T-helper 17 cell (primary cell): Measurements from ENCODE around the gene ERBB3. TPM values are rescaled to one million over a fixed set of nuclear protein-coding genes. Genes with fewer than 3 reads are reported as not detected.
"Not testable (repeated sequence)": the region's sequence is repeated elsewhere in the genome, so short reads cannot be mapped to it uniquely, and the experiment has no call there.

Source experiments
- ATAC-seq: fragments of 150-1000 bp; cut with Tn5 transposase; 2 replicates; pipeline ENCODE4 v1.10.0; 2021; ENCODE audit warnings: mild to moderate bottlenecking, moderate library complexity
- DNase-seq, 3 donors: peaks; one replicate each; pipeline versions ENCODE4 v3.0.0 to v3.0.0-alpha.2; 2020 to 2021
- H3K9me3 ChIP-seq: one replicate; pipeline ENCODE4 v1.7.0; 2013; ENCODE audit warnings: low read length, mild to moderate bottlenecking; ENCODE audit not compliant: control insufficient read depth, poor library complexity, severe bottlenecking
- H3K27ac Mint-ChIP-seq: one replicate; pipeline ENCODE4 v1.8.0; 2022; ENCODE audit warnings: mild to moderate bottlenecking, moderate library complexity, mixed read lengths
- H3K27me3 Mint-ChIP-seq: one replicate; pipeline ENCODE4 v1.8.0; 2022; ENCODE audit warnings: mixed read lengths
- H3K36me3 Mint-ChIP-seq: one replicate; pipeline ENCODE4 v1.8.0; 2022; ENCODE audit warnings: low read depth, mixed read lengths
- H3K4me1 Mint-ChIP-seq: one replicate; pipeline ENCODE4 v1.8.0; 2022; ENCODE audit warnings: mild to moderate bottlenecking, mixed read lengths
- H3K4me3 Mint-ChIP-seq: one replicate; pipeline ENCODE4 v1.8.0; 2022; ENCODE audit warnings: mild to moderate bottlenecking, moderate library complexity, mixed read lengths
- total RNA-seq, 4 donors: library from RNA in 2 of 4; stranded (reverse) in 2 of 4; gene quantifications; one replicate each; pipeline ENCODE4 v1.2.3 and lab custom pipeline; 2022 to 2026

The ERBB3 gene
- total RNA-seq, 2 donors from 2014 or later = 0.60 to 0.80 TPM

DNA sequence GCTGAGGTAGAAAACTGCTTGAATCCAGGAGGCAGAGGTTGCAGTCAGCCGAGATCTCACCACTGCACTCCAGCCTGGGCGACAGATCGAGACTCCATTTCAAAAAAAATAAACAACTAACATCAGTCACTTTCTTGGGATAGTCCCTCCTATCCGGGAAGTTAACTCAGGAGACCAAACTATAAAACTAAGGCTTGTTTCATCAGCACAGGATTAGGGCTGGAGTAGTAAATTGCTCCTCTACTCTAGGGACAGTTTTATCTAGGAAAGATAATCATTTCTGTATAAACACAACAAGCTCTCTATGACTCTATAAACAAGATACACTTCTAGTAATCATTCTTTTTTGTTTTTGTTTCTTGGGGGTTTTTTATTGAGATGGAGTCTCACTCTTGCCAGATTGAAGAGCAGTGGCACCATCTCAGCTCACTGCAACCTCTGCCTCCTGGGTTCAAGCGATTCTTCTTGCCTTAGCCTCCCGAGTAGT, 26.5 kb upstream of the ERBB3 start:
- no peaks in the 10 kb centered on the region for H3K9me3 ChIP-seq
- Mint-ChIP-seq H3K4me3 (no peak overlapping the region), H3K27me3 (no peaks in the 10 kb centered on the region), H3K27ac (no peak overlapping the region), H3K4me1 (peaks cover 8% of the 10 kb centered on the region), H3K36me3 (no peaks in the 10 kb centered on the region)
- DNase-seq (no peak), ATAC-seq (no peak)

DNA sequence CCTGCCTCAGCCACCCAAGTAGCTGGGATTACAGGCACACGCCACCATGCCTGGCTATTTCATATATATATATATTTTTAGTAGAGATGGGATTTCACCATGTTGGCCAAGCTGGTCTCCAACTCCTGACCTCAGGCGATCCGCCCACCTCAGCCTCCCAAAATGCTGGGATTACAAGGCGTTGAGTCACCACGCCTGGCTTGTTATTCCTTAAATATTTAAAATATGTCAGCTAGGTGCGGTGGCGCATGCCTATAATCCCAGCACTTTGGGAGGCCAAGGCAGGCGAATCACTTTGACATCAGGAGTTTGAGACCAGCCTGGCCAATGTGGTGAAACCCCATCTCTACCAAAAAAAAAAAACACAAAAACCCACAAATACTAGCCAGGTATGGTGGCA, 20.0 kb upstream of the ERBB3 start:
- not testable (repeated sequence) for H3K27ac Mint-ChIP-seq, H3K4me3 Mint-ChIP-seq, H3K27me3 Mint-ChIP-seq, H3K4me1 Mint-ChIP-seq, ATAC-seq, H3K36me3 Mint-ChIP-seq, DNase-seq, H3K9me3 ChIP-seq

DNA sequence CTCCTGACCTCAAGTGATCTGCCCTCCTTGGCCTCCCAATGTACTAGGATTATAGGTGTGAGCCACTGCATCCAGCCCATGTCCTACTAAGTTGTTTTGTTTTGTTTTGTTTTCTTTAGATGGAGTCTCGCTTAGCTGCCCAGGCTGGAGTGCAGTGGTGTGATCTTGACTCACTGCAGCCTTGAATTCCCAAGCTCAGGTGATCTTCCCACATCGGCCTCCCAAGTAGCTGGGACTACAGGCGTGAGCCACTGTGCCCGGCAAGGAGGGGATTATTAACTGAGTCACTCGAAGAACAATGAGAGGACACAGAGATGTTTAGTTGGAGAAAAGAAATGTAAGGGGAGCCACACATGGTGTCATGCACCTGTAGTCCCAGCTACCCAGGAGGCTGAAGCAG, 18.0 kb upstream of the ERBB3 start:
- Mint-ChIP-seq H3K27ac (no peak overlapping the region), H3K4me1 (peaks cover 3% of the 10 kb centered on the region), H3K36me3 (peaks cover 5% of the 10 kb centered on the region), H3K27me3 (peaks cover 8% of the 10 kb centered on the region), H3K4me3 (no peak overlapping the region)
- H3K9me3 ChIP-seq = no peaks in the 10 kb centered on the region
- ATAC-seq (no peak), DNase-seq (no peak)

DNA sequence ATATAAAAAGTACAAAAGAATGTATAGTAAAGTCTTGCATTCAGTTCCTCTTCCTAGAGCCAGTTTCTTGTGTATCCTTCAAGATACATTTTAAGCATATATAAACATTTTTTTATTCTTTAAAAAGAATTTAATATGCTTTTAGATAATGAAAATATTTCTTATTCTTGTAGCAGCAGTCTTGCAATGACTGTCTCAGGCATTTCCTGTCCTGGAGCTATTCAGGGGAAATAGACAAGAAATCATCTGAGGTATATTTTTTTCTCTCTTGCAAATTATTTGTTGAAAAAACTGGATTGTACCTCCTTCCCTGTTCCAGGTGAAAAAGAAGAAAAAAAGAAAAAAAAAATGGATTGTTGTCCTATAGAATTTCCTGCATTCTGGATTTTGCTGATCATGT, 17.0 kb upstream of the ERBB3 start:
- Mint-ChIP-seq H3K36me3 (peaks cover 5% of the 10 kb centered on the region), H3K27me3 (peaks cover 8% of the 10 kb centered on the region), H3K4me1 (peaks cover 3% of the 10 kb centered on the region), H3K27ac (no peak overlapping the region), H3K4me3 (no peak overlapping the region)
- ATAC-seq (no peak), DNase-seq (no peak)
- no peaks in the 10 kb centered on the region for H3K9me3 ChIP-seq

DNA sequence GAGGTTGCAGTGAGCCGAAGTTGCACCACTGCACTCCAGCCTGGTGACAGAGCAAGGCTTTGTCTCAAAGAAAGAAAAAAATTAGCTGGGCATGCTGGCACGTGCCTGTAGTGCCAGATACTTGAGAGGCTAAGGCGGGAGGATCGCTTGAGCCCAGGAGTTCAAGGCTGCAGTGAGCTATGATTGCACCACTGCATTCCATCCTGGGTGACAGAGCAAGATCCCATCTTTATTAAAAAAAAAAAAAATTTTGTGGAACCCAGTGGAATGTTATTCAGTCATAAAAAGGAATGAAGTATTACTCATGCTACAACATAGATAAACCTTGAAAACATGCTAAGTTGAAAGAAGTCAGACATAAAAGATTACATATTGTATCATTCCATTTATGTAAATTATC, 8.3 kb upstream of the ERBB3 start:
- Mint-ChIP-seq H3K4me3 (no peak overlapping the region), H3K27me3 (no peaks in the 10 kb centered on the region), H3K27ac (no peak overlapping the region), H3K4me1 (peaks cover 2% of the 10 kb centered on the region), H3K36me3 (no peaks in the 10 kb centered on the region)
- DNase-seq (no peak), ATAC-seq (no peak)
- no peaks in the 10 kb centered on the region for H3K9me3 ChIP-seq

DNA sequence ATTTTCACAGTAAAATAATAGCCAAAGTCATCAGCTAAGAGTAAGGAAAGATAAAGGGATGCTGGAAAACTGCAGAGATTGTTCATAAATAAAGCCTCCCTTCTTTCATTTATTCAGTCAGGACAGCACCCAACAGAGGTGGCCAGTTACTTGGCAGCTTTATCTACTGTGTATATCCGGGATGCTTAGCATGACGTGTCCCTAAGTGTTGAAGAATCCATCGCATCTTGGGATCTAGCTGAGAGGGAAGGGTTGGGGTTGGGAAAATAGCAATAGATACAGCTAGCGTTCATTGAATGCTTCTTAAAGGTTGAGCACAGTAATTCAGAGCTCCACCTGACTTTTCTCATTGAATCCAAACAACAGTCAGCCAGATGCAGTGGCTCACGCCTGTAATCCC, 5.6 kb upstream of the ERBB3 start:
- no peaks in the 10 kb centered on the region for H3K36me3 Mint-ChIP-seq
- H3K27ac Mint-ChIP-seq = no peak overlapping the region
- H3K27me3 Mint-ChIP-seq = no peaks in the 10 kb centered on the region
- H3K4me1 Mint-ChIP-seq = no peaks in the 10 kb centered on the region
- H3K4me3 Mint-ChIP-seq = no peak overlapping the region
- DNase-seq (no peak), ATAC-seq (no peak)
- no peaks in the 10 kb centered on the region for H3K9me3 ChIP-seq

DNA sequence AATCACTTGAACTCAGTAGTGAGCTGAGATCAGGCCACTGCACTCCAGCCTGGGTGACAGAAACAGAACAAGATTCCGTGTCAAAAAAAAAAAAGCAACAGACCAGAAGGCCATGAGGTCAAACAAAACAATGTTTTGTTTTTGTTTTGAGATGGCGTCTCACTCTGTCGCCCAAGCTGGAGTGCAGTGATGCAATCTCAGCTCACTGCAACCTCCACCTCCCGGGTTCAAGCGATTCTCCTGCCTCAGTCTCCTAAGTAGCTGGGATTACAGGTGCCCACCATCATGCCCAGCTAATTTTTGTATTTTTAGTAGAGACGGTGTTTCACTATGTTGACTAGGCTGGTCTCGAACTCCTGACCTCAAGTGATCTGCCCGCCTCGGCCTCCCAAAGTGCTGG, 2.0 kb upstream of the ERBB3 start:
- not testable (repeated sequence) for H3K9me3 ChIP-seq, H3K36me3 Mint-ChIP-seq, H3K4me1 Mint-ChIP-seq, H3K27ac Mint-ChIP-seq, H3K4me3 Mint-ChIP-seq, ATAC-seq, DNase-seq, H3K27me3 Mint-ChIP-seq

DNA sequence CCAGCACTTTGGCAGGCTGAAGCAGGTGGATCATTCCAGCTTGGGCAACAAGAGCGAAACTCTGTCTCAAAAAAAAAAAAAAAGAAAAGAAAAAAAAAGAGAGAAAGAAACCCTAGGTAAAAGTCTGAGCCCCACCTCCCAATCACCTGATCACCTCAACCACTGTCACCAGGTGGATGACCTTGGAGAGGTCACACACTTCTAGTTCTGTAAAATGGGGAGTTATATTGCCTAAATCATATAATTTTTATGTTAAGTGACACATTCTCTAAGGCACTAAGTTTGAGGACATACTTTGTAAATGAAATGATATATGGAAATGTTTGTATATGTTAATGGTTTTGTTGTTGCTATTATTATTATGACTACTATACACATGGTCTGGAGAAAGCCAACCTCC, 1.5 kb upstream of the ERBB3 start:
- ATAC-seq (no peak), DNase-seq (no peak)
- H3K4me3 Mint-ChIP-seq = peak overlapping the region; percentile 87
- H3K9me3 ChIP-seq = no peaks in the 10 kb centered on the region
- H3K27me3 Mint-ChIP-seq = no peaks in the 10 kb centered on the region
- H3K27ac Mint-ChIP-seq = no peak overlapping the region
- H3K36me3 Mint-ChIP-seq = no peaks in the 10 kb centered on the region
- peaks cover 5% of the 10 kb centered on the region for H3K4me1 Mint-ChIP-seq

DNA sequence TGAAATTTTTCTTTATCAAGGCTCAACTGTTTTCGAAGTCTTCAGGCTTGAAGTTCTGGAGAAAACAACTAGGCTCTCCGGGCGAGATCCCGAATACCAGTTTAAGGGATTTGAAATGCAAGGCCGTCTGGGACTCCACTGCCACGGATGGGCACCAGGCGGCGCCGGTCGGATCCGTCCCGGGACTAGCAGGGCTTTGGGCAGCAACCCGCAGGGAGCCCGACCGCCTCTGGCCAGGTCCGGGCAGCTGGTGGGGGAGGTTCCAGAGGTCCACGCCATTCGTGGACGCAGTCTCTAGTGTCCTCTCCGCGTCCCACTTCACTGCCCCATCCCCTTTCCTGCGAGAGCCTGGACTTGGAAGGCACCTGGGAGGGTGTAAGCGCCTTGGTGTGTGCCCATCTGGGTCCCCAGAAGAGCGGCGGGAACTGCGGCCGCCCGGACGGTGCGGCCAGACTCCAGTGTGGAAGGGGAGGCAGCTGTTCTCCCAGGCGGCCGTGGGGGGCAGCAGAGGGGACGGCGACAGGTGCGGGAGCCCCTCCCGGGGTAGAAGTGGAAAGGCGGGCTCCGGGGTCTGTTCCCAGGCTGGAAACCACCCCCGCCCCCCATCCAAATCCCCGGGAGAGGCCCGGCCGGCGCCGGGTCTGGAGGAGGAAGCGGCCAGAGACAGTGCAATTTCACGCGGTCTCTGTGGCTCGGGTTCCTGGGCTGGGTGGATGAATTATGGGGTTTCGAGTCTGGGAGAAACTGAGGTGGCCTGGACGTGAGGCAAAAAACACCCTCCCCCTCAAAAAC, 838 bp upstream of the ERBB3 start:
- DNase-seq = peak; percentile 33 to 38 (median 37)
- Mint-ChIP-seq H3K27me3 (no peaks in the 10 kb centered on the region), H3K4me3 (peak overlapping the region; percentile 87), H3K36me3 (no peaks in the 10 kb centered on the region), H3K27ac (no peak overlapping the region), H3K4me1 (peaks cover 5% of the 10 kb centered on the region)
- H3K9me3 ChIP-seq = no peaks in the 10 kb centered on the region
- ATAC-seq = peak; percentile 71

DNA sequence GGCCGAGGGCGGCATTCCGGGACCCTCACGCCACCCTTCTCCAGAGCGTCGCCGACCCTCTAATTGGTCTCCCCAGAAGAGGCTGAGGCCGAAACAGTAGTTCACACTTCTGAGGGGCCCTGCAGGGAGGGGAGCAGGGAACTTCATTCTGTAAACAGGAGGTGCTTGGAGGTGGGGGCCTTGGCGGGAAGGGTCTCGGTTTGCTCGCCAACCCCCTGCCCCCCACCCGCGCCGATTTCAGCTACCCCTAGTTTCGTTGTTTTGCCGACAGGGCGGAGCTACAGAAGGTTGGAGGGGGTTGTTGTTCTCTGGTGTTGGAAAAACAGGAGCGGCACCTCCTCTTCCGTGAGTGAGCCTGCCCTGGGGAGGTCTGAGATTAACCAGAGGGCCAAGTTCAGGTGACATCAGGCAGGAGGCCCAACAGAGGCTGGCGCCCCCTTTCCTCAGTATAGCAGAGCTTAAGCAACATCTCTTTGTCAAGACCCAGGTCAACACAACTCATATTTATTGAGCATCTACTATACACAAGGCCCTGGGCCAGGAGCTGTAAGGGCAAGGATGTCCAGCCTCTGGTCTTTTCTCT, 682 bp downstream of the ERBB3 start:
- DNase-seq (no peak), ATAC-seq (no peak)
- Mint-ChIP-seq H3K4me3 (peak overlapping the region; percentile 87), H3K4me1 (peaks cover 5% of the 10 kb centered on the region), H3K27ac (no peak overlapping the region), H3K36me3 (no peaks in the 10 kb centered on the region), H3K27me3 (no peaks in the 10 kb centered on the region)
- H3K9me3 ChIP-seq = no peaks in the 10 kb centered on the region

DNA sequence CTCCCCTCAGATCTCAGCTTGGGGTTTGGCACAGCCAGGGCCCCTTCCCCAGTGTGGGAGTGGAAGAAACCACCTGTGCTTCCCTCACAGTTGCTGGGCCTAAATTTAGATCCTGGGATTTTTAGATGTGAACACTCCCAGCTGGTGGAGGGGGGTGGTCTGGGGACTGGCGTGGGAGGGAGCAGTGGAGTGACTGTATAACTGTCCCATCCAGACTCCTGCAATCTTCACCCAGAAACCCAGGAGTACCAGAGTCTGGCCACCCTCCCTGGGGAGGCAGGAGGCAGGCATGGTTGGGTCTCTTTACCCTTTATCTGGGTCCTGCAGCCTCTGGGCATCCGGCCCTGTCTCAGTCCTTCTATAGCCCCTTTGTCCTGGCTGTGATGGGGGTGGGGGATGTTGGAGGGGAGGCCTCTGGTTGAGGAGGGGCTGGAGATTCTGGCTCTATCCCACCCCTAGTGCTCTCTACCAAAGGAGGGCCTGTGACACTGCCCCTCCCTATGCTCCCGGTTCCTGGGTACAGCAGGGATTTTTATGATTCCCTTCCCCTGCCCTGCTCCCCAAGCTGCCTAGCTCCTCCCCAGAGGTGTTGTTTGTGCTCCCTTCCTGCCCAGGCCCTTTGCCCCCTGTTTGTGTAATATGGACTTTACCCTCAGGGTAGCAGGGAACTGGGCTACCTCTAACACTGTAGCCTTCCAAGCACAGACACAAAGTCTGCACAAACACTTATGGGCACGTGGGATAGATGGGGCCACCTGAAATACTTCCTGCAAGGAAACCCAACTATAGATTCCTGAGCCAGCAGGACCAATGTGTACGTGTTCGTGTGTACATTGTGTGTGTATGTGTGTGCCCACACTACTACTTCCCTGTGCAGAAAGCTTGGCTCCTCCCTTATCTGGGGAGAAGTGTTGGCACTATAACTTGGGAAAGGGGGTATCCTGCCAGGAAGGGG, 1.7 kb downstream of the ERBB3 start:
- no peaks in the 10 kb centered on the region for H3K9me3 ChIP-seq
- Mint-ChIP-seq H3K27ac (no peak overlapping the region), H3K4me3 (peak overlapping the region; percentile 87), H3K36me3 (no peaks in the 10 kb centered on the region), H3K4me1 (peaks cover 5% of the 10 kb centered on the region), H3K27me3 (no peaks in the 10 kb centered on the region)
- no peak for ATAC-seq
- no peak for DNase-seq

DNA sequence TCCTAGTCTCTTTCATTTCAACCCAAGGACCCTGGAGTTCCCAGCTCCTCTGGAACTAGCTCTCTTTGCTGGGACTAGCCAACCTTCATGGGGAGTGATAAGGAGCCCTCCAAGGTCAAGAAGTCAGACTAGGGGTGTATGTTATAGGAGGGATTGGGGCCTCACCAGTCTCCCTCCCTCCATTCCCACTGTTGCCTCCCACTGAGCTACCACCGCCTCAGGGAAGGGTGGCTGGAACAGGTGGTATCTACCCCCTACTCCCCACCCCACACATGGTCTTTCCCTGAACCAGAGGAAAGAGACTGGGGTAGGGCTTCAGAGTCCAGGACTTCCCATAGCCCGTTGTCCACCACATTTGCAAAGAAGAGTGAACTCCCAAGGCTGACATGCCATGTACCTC, 2.4 kb downstream of the ERBB3 start:
- no peak overlapping the region for H3K27ac Mint-ChIP-seq

DNA sequence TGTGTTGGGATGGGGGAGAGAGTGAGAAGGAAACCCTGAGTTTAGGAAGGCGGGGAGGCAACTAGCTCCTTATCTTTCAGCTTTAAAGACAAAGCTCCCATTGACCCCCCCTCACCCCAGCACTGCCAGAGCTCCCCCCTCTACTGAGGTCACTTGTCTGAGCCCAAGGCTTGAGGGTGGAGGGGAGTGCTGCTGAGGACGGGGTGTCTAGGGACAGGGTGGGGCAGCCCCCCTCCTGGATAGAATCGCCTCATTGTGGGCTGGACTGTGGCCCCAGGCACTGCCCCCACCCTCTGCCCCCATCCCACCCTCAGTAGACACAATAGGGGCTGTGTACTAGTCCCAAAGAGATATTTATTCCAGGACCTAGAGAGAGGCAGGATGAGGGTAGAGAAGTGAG, 3.0 kb downstream of the ERBB3 start:
- Mint-ChIP-seq H3K27ac (peak overlapping the region; percentile 3), H3K4me3 (no peak overlapping the region), H3K4me1 (peaks cover 5% of the 10 kb centered on the region), H3K36me3 (no peaks in the 10 kb centered on the region), H3K27me3 (no peaks in the 10 kb centered on the region)
- H3K9me3 ChIP-seq = no peaks in the 10 kb centered on the region
- no peak for DNase-seq
- no peak for ATAC-seq

More for the DNA sequence above, 2.4 kb downstream of the ERBB3 start:
- DNase-seq = no peak
- no peak for ATAC-seq
- Mint-ChIP-seq H3K4me3 (no peak overlapping the region), H3K36me3 (no peaks in the 10 kb centered on the region), H3K27me3 (no peaks in the 10 kb centered on the region), H3K4me1 (peaks cover 5% of the 10 kb centered on the region)
- H3K9me3 ChIP-seq = no peaks in the 10 kb centered on the region
